Measurements from ENCODE around the gene PCBP3. TPM values are rescaled to one million over a fixed set of nuclear protein-coding genes. Genes with fewer than 3 reads are reported as not detected.

The PCBP3 gene
- total RNA-seq, 2 donors from 2014 or later, result 0.77 to 17.2 TPM

DNA sequence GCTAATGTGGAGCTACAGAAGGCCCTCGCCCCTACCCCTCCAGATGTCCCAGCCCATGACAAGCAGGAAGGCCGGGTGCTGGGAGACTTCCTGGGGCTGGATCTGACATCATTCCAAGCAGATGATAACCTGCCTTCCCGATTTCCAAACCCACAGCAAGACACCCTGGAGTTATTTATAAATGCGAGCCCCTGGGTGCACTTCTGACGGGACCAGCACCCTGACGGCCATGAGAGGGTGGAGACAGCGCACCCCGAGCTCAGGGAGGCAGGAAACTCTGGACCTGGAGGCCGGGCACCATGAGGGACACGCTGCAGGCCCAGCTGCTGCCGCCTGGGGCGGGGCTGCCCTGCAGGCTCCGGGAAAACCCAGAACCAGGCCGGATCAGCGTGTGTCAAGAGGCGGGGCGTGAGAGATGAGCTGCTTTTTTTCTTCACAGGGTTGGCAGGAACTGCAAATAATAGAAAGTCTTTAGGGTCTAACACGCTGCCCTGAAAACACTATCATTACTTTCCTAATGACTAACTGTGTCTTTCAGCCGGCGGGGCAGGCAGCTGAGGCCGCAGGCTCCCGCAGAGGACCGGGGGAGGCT lies 2.5 kb upstream of the PCBP3 start:
- Histone ChIP-seq H3K9me3 (no peaks in the 10 kb centered on the region), H3K4me3 (no peak overlapping the region), H3K27ac (no peak overlapping the region), H3K36me3 (no peaks in the 10 kb centered on the region), H3K27me3 (replicated peaks; ENCODE audit: insufficient read depth) (no peaks in the 10 kb centered on the region), H3K4me1 (replicated peaks) (no peaks in the 10 kb centered on the region)
- DNase-seq (ENCODE audit: low spot score), result no peak
- intact Hi-C loops (cut with DNase I), result no loop called here
- TF ChIP-seq, protein P1, sequence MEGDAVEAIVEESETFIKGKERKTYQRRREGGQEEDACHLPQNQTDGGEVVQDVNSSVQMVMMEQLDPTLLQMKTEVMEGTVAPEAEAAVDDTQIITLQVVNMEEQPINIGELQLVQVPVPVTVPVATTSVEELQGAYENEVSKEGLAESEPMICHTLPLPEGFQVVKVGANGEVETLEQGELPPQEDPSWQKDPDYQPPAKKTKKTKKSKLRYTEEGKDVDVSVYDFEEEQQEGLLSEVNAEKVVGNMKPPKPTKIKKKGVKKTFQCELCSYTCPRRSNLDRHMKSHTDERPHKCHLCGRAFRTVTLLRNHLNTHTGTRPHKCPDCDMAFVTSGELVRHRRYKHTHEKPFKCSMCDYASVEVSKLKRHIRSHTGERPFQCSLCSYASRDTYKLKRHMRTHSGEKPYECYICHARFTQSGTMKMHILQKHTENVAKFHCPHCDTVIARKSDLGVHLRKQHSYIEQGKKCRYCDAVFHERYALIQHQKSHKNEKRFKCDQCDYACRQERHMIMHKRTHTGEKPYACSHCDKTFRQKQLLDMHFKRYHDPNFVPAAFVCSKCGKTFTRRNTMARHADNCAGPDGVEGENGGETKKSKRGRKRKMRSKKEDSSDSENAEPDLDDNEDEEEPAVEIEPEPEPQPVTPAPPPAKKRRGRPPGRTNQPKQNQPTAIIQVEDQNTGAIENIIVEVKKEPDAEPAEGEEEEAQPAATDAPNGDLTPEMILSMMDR (IDR thresholded peaks at IDR 0.05), result no peak
- TF ChIP-seq POLR2A (IDR thresholded peaks at IDR 0.05) (no peak), POLR2AphosphoS5 (IDR thresholded peaks at IDR 0.05) (no peak)
- 63% methylated on average over 21 of the region's 23 CpGs for WGBS

DNA sequence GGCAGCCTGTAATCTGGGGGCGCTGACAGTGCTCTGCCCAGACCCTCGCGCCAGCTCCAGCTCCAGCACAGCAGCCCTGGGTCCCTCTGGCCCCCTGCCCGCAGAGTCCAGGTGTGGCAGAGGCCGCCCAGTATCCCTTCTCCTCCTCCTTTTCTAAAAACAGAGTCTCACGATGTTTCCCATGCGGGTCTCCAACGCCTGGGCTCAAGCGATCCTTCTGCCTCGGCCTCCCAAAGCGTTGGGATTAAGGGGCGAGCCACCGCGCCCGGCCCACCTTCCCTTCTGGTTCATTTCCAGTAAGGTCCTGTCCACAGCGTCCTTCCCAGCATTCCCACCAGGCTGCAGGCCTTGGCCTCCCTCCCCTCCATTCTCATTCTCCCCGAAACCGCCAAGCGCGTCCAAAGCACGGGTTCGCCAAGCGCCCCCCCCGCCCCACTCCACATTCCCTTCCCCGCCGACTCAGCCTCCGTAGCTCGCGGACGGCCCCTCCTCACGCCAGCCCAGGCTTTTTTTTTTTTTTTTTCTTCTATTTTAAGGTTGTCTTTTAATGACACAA lies 2.0 kb upstream of the PCBP3 start:
- Histone ChIP-seq H3K27ac (no peak overlapping the region), H3K9me3 (no peaks in the 10 kb centered on the region), H3K4me3 (no peak overlapping the region), H3K4me1 (replicated peaks) (no peaks in the 10 kb centered on the region), H3K36me3 (no peaks in the 10 kb centered on the region), H3K27me3 (replicated peaks; ENCODE audit: insufficient read depth) (no peaks in the 10 kb centered on the region)
- TF ChIP-seq, protein P1 (IDR thresholded peaks at IDR 0.05), result no peak
- intact Hi-C loops (cut with DNase I), result no loop called here
- 64% methylated on average over 31 of the region's 31 CpGs for WGBS
- no peak for DNase-seq (ENCODE audit: low spot score)

DNA sequence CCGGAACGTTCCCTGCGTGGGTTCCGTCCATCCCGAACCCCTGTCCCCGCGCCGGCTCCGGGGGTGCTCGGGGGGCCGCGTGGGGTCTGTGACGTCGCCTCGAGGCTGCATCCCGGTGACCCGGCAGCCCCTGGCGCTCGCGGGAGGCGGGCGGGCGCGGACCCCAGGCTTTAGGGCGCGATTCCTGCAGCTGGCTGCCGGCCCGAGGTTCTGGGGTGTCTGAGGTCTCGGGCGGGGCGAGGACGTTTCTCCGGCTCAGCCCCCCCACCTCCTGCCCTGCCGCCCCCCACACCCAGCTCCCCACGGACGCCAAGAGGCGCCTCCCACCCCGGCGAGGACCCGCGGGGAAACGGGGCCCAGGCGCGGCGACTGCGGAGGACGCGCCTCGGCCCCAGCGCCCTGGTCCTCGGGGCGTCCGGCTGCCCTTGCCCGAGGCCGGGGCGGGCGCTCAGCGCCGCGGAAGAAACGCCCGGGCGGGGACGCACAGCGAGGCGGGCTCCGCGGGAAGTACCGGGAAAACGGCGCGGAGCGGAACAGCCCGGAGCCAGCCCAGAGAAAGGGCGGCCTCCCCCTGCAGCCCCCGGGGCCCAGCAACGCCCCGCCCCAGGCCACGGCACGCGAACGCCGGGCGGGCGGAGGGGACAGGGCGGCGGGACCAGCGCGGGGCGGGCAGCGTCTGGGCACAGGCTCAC lies 1.3 kb upstream of the PCBP3 start:
- Histone ChIP-seq H3K36me3 (no peaks in the 10 kb centered on the region), H3K27me3 (replicated peaks; ENCODE audit: insufficient read depth) (no peaks in the 10 kb centered on the region), H3K9me3 (no peaks in the 10 kb centered on the region), H3K4me3 (peak overlapping the region; percentile 13 to 19), H3K27ac (no peak overlapping the region), H3K4me1 (replicated peaks) (no peaks in the 10 kb centered on the region)
- WGBS, result 17% methylated on average over 73 of the region's 91 CpGs
- no peak for TF ChIP-seq POLR2AphosphoS5 (IDR thresholded peaks at IDR 0.05)
- TF ChIP-seq, protein P1 (IDR thresholded peaks at IDR 0.05), result no peak
- no peak for TF ChIP-seq POLR2A (IDR thresholded peaks at IDR 0.05)
- no peak for DNase-seq (ENCODE audit: low spot score)
- intact Hi-C loops (cut with DNase I), result no loop called here

DNA sequence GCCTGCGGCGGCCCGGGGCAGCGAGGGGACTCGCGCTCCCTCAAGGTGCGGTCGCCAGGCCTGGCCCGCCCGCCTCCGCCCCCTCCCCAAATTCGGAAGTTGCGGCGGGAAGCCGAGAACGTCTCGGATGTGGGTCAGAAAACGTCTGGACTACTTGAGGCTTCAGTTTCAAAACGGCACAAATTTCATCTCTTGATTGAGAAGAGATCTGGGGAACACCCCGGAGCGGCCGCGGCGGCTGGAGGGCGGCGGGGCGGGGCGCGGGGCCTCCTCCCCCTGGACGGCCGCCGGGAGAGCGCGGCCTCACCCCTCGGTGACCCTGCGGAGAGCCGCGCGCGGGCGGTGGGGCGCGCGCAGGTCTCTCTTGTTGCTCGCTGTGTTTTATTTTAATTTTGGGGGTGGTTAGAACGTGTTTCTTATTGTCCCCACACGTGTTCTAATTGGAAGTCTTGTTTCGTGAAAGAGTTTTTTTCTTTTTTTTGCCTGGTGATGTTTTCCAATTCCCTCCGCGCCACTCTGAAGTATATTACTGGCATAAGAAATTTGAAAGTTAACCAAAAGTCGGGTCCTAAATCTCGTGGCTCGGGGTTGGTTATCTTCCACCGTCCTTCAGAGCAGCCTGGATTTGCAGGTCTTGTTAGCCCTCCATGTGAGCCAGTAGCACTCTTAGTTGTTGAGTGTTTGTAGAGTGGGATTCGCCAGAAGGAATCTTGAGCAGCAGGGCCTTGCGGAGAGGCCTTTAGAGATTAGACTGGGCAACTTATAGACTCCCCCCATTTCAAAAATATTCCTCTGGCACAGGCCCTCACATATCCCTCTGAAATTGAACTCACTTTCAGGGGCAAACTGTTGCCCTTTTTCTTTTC lies 749 bp downstream of the PCBP3 start:
- 7% methylated on average over 51 of the region's 56 CpGs for WGBS
- no peaks in the 10 kb centered on the region for H3K27me3 ChIP-seq (replicated peaks; ENCODE audit: insufficient read depth)
- intact Hi-C loops (cut with DNase I), result no loop called here

More for the DNA sequence above, 749 bp downstream of the PCBP3 start:
- Histone ChIP-seq H3K36me3 (no peaks in the 10 kb centered on the region), H3K4me3 (peak overlapping the region; percentile 35 to 49), H3K4me1 (replicated peaks) (no peaks in the 10 kb centered on the region), H3K9me3 (no peaks in the 10 kb centered on the region), H3K27ac (no peak overlapping the region)
- no peak for DNase-seq (ENCODE audit: low spot score)
- TF ChIP-seq, protein P1 (IDR thresholded peaks at IDR 0.05), result no peak
- no peak for TF ChIP-seq POLR2A (IDR thresholded peaks at IDR 0.05)
- no peak for TF ChIP-seq POLR2AphosphoS5 (IDR thresholded peaks at IDR 0.05)
